Activated naive CD8-positive, alpha-beta T cell treated with anti-CD3 and anti-CD28 coated beads for 36 hours (primary cell): ENCODE data around the gene FCHSD1. TPM values are rescaled to one million over a fixed set of nuclear protein-coding genes. Genes with fewer than 3 reads are reported as not detected.

Experiments used
- DNase-seq: peaks from one replicate; pipeline ENCODE4 v3.0.0; 2021
- H3K27ac Mint-ChIP-seq: one replicate; pipeline ENCODE4 v1.8.0; 2022; ENCODE audit warnings: mild to moderate bottlenecking, moderate library complexity, mixed read lengths
- H3K27me3 Mint-ChIP-seq: one replicate; pipeline ENCODE4 v1.8.0; 2022; ENCODE audit warnings: mild to moderate bottlenecking, mixed read lengths
- H3K36me3 Mint-ChIP-seq: one replicate; pipeline ENCODE4 v1.8.0; 2021; ENCODE audit warnings: mild to moderate bottlenecking, mixed read lengths
- H3K4me1 Mint-ChIP-seq: one replicate; pipeline ENCODE4 v1.8.0; 2021; ENCODE audit warnings: mixed read lengths
- H3K4me3 Mint-ChIP-seq: one replicate; pipeline ENCODE4 v1.8.0; 2022; ENCODE audit warnings: mild to moderate bottlenecking, moderate library complexity, mixed read lengths
- H3K9me3 Mint-ChIP-seq: one replicate; pipeline ENCODE4 v1.8.0; 2022; ENCODE audit warnings: mixed read lengths
- total RNA-seq, 2 experiments: library from RNA; stranded (reverse); gene quantifications; one replicate each; pipeline ENCODE4 v1.2.3, GENCODE V29; 2021

The FCHSD1 gene
- total RNA-seq, 2 experiments from 2014 or later = 22.4 to 24.8 TPM

DNA sequence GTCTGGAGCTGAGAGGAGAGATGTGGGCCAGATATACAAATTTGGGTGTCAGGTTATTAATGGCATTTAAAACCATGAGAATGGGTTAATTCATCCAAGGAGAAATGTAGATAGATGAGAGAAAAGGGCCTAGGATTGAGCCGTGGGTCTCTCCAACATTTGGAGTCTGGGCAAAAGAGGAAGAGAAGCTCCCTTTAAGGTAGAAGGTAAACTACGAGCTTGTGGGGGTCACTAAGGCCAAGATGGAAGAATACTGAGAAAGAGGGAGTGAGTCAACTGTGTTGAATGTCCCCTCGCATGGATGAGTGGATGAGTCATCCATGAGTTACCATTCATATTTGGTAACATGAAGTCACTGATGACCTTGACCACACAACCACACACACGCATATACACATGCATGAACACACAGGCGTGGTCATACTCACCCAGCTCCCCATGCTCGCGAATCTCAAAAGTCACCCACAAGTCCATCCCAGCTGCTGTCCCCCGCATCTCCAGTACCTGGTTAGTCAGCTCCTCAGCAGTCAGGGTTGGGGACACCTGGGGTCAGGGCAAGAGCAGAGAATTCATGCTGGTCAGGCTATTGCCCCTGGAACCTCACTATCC is 6.8 kb upstream of the FCHSD1 start:
- H3K27me3 Mint-ChIP-seq = no peaks in the 10 kb centered on the region
- H3K4me1 Mint-ChIP-seq = no peaks in the 10 kb centered on the region
- no peak overlapping the region for H3K27ac Mint-ChIP-seq
- no peak for DNase-seq
- no peaks in the 10 kb centered on the region for H3K9me3 Mint-ChIP-seq
- H3K36me3 Mint-ChIP-seq = peaks cover 3% of the 10 kb centered on the region
- no peak overlapping the region for H3K4me3 Mint-ChIP-seq

- Mint-ChIP-seq H3K9me3 (no peaks in the 10 kb centered on the region), H3K27me3 (no peaks in the 10 kb centered on the region), H3K4me1 (no peaks in the 10 kb centered on the region), H3K36me3 (peaks cover 3% of the 10 kb centered on the region), H3K27ac (no peak overlapping the region), H3K4me3 (no peak overlapping the region)
- DNase-seq = no peak
Observed at GRCh38 chr5:141657404-141657803, 6.2 kb upstream of the FCHSD1 start.

GRCh38 chr5:141656396-141656795 is 5.2 kb upstream of the FCHSD1 start:
- Mint-ChIP-seq H3K4me3 (no peak overlapping the region), H3K27me3 (no peaks in the 10 kb centered on the region), H3K27ac (no peak overlapping the region), H3K36me3 (peaks cover 3% of the 10 kb centered on the region), H3K9me3 (no peaks in the 10 kb centered on the region), H3K4me1 (peaks cover 8% of the 10 kb centered on the region)
- no peak for DNase-seq

DNA sequence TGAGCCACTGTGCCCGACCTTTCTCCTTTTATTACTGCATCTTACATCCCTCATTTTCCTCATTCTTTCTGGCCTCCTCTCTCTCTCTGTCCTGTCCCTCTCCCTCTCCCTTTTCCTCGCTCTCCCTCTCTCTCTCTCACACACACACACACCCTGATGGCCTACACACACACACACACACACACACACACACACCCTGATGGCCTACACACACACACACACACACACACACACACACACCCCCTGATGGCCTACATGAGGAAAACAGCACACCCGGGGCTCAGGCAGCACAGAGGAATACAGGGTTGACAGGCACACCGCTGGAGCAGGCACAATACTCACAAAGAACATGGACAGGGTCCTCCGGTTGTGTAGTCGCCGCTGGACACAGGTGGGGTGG is 3.8 kb upstream of the FCHSD1 start:
- Mint-ChIP-seq H3K27me3 (no peaks in the 10 kb centered on the region), H3K9me3 (no peaks in the 10 kb centered on the region), H3K36me3 (peaks cover 3% of the 10 kb centered on the region), H3K4me1 (peaks cover 15% of the 10 kb centered on the region), H3K4me3 (no peak overlapping the region), H3K27ac (no peak overlapping the region)
- no peak for DNase-seq

GRCh38 chr5:141654298-141654697 is 3.1 kb upstream of the FCHSD1 start:
- Mint-ChIP-seq H3K9me3 (no peaks in the 10 kb centered on the region), H3K27me3 (no peaks in the 10 kb centered on the region), H3K4me3 (no peak overlapping the region), H3K4me1 (peaks cover 20% of the 10 kb centered on the region), H3K27ac (no peak overlapping the region), H3K36me3 (peaks cover 3% of the 10 kb centered on the region)
- DNase-seq = no peak

- H3K4me1 Mint-ChIP-seq = peaks cover 23% of the 10 kb centered on the region
- H3K27me3 Mint-ChIP-seq = no peaks in the 10 kb centered on the region
- peak overlapping the region; percentile 42 for H3K27ac Mint-ChIP-seq
- no peak for DNase-seq
- peak overlapping the region; percentile 95 for H3K4me3 Mint-ChIP-seq
- H3K9me3 Mint-ChIP-seq = no peaks in the 10 kb centered on the region
- peaks cover 5% of the 10 kb centered on the region for H3K36me3 Mint-ChIP-seq
Observed at GRCh38 chr5:141651728-141652105, 499 bp upstream of the FCHSD1 start.

GRCh38 chr5:141649972-141650371 is 1.2 kb downstream of the FCHSD1 start:
- no peaks in the 10 kb centered on the region for H3K27me3 Mint-ChIP-seq
- H3K27ac Mint-ChIP-seq = no peak overlapping the region
- H3K4me1 Mint-ChIP-seq = peaks cover 23% of the 10 kb centered on the region

DNA sequence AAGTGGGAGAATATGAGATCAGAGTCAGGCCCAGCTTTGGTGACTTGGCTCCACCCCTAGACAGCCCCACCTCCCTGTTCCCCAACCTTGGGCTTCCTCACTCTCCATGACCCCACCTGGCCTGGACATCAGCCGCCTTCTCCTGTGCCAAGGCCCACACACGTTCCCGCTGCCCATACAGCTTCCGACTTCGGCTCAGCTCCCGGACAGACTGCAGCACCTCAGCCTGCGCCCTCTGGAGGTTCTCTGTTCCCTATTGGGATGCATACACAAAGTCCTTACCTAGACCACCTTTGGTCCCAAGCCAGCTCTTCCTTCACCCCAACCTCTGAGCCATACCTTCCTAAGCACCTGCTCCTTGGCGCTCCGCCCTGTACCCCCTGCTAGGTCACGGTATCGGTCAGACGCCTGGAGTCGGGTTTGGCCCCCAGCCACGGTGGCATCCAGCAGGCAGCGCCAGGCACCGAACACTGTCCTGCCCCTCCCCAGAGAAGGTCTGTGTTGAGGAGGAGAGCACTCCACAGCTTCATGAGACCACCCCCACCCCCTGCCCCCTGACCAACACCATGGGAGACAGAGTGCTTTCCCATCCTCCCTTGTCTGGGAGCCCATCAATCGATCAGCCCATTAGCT is 2.0 kb downstream of the FCHSD1 start:
- no peak overlapping the region for H3K27ac Mint-ChIP-seq
- H3K27me3 Mint-ChIP-seq = no peaks in the 10 kb centered on the region
- H3K36me3 Mint-ChIP-seq = peaks cover 7% of the 10 kb centered on the region
- H3K4me3 Mint-ChIP-seq = no peak overlapping the region
- DNase-seq = no peak
- no peaks in the 10 kb centered on the region for H3K9me3 Mint-ChIP-seq
- peaks cover 23% of the 10 kb centered on the region for H3K4me1 Mint-ChIP-seq

More at GRCh38 chr5:141649972-141650371, 1.2 kb downstream of the FCHSD1 start:
- no peak for DNase-seq
- peak overlapping the region; percentile 44 for H3K4me3 Mint-ChIP-seq
- H3K36me3 Mint-ChIP-seq = peaks cover 3% of the 10 kb centered on the region
- no peaks in the 10 kb centered on the region for H3K9me3 Mint-ChIP-seq

GRCh38 chr5:141647851-141648250 is 3.4 kb downstream of the FCHSD1 start:
- Mint-ChIP-seq H3K4me1 (peaks cover 23% of the 10 kb centered on the region), H3K36me3 (peaks cover 7% of the 10 kb centered on the region), H3K9me3 (no peaks in the 10 kb centered on the region), H3K4me3 (no peak overlapping the region), H3K27me3 (no peaks in the 10 kb centered on the region), H3K27ac (no peak overlapping the region)
- DNase-seq = no peak

- Mint-ChIP-seq H3K27me3 (no peaks in the 10 kb centered on the region), H3K36me3 (peaks cover 7% of the 10 kb centered on the region), H3K4me1 (peaks cover 22% of the 10 kb centered on the region), H3K27ac (no peak overlapping the region), H3K9me3 (no peaks in the 10 kb centered on the region), H3K4me3 (no peak overlapping the region)
- DNase-seq = no peak
Observed at GRCh38 chr5:141647242-141647641, 4.0 kb downstream of the FCHSD1 start.

DNA sequence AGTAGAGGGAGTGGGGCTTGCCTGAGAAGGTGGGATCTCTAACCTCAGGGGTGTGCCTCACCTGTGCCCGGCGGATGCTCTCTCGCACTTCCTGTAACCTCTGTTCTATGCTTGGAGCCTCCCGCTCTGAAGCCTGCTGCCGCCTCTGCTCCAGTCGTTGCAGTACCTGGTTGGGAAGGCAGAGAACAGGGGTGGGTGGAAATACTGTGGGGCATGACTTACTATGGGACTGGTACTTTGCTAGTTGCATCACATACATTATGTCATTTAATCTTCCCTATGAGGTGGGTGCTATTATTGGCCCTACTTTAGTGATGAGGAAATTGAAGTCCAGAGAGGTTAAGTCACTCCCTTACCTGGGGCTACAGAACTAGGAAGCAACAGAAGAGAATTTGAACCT is 5.2 kb downstream of the FCHSD1 start:
- Mint-ChIP-seq H3K27ac (no peak overlapping the region), H3K36me3 (peaks cover 10% of the 10 kb centered on the region), H3K9me3 (no peaks in the 10 kb centered on the region), H3K4me1 (peaks cover 26% of the 10 kb centered on the region), H3K4me3 (no peak overlapping the region), H3K27me3 (no peaks in the 10 kb centered on the region)
- DNase-seq = no peak

DNA sequence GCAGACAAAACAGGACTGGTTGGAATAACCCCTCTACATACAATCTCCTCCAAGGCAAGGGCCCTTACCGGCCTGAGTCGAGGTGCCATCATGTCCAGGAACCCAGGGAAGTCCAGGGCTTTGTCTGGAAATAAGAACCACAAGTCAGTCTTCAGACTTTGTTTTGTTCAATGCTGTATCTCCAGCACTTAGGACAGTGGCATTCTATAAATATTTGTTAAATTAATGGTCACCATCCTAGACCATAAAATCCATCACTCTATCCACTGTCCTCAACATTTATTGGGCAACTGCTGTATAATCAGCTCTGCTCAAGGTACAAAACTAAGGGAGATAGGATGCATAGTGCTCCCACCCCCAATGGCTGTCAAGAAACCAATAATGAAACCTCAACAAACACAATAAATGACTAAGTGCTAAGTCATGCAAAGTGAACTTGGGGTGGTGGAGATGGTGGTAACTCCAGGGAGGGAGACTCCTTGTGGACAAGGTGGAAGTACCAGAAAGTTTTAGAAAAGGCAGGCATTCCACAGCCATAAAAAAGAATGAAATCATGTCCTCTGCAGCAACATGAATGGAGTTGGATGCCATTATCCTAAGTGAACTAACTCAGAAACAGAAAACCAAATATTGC is 9.5 kb downstream of the FCHSD1 start:
- no peaks in the 10 kb centered on the region for H3K27me3 Mint-ChIP-seq
- DNase-seq = no peak
- H3K4me3 Mint-ChIP-seq = no peak overlapping the region
- peaks cover 20% of the 10 kb centered on the region for H3K4me1 Mint-ChIP-seq
- no peaks in the 10 kb centered on the region for H3K9me3 Mint-ChIP-seq
- H3K36me3 Mint-ChIP-seq = peaks cover 21% of the 10 kb centered on the region
- peak overlapping the region; percentile 57 for H3K27ac Mint-ChIP-seq

- Mint-ChIP-seq H3K4me1 (peaks cover 25% of the 10 kb centered on the region), H3K36me3 (peaks cover 21% of the 10 kb centered on the region), H3K27me3 (no peaks in the 10 kb centered on the region), H3K4me3 (no peak overlapping the region), H3K9me3 (no peaks in the 10 kb centered on the region), H3K27ac (peak overlapping the region; percentile 18)
- DNase-seq = no peak
Observed at GRCh38 chr5:141640698-141641097, 10.5 kb downstream of the FCHSD1 start.

DNA sequence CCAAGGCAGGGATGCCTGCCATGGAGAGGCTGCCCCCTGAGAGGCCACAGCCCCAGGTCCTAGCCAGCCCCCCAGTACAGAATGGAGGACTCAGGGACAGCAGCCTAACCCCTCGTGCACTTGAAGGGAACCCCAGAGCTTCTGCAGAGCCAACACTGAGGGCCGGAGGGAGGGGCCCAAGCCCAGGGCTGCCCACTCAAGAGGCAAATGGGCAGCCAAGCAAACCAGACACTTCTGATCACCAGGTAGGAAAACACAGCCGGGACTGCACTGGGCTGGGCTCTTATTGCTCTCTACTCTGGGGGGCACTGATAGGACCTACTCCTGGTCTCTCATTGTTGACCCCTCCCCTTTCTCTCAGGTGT is 11.2 kb downstream of the FCHSD1 start:
- Mint-ChIP-seq H3K27me3 (no peaks in the 10 kb centered on the region), H3K36me3 (peaks cover 24% of the 10 kb centered on the region), H3K9me3 (no peaks in the 10 kb centered on the region), H3K4me1 (peaks cover 31% of the 10 kb centered on the region), H3K4me3 (no peak overlapping the region), H3K27ac (no peak overlapping the region)
- DNase-seq = no peak

DNA sequence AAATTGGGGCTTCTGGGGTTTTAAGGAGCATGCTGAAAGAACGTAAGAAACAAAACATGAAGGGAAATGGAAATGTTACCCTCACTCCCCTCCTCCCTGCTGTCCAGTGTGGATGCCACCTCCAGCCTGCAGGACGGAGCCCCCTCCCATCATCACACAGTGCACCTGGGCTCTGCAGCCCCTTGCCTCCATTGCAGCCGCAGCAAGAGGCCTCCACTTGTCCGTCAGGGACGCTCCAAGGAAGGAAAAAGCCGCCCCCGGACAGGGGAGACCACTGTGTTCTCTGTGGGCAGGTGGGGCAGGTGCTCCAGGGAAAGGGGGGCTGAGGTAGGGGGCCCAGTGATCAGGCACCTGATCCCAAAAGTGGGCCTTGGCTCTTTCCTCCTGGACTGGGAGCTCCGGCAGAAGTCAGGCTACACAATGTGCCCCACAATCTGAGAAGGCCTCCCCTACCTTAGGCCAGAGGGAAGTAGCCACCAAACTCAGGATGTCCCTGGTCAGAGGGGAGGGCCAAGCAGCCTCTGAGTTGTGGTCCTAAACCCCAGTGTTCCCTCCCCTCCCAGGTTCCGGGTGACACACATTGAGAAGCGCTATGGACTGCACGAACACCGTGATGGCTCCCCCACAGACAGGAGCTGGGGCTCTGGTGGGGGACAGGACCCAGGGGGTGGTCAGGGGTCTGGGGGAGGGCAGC is 11.7 kb downstream of the FCHSD1 start:
- no peak for DNase-seq
- peaks cover 25% of the 10 kb centered on the region for H3K36me3 Mint-ChIP-seq
- H3K4me3 Mint-ChIP-seq = peak overlapping the region; percentile 97
- H3K27ac Mint-ChIP-seq = no peak overlapping the region
- no peaks in the 10 kb centered on the region for H3K27me3 Mint-ChIP-seq
- no peaks in the 10 kb centered on the region for H3K9me3 Mint-ChIP-seq
- H3K4me1 Mint-ChIP-seq = peaks cover 35% of the 10 kb centered on the region
